ENCODE data around the gene CDK1. TPM values are rescaled to one million over a fixed set of nuclear protein-coding genes. Genes with fewer than 3 reads are reported as not detected.

Gene CDK1
- total and polyA plus RNA-seq, 4 donors, result 1.2 to 3.3 (median 2.6) TPM

DNA sequence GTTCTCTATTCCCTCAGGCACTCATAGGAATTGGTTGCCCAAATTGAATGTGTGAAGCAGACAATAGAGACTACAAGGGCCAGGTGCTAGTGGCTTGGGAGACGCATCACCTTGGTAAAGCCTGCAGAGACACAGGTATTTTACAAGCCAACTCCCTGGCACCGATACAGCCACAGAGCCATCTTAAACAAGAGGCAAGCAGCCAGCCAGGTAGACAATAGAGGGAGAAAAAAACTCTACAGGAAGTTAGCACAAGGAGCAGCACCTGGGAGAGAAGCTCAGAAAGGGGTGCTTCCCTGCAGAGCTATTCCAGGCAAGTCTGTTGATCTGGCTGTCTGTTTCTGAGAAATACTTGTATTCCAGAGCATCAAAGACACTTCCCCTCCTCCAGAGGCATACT, 43.0 kb upstream of the CDK1 start:
- H3K4me1 ChIP-seq (ENCODE audit: control insufficient read depth in 1 of 2, insufficient read depth in 2 of 2, low read length in 2 of 2), result no peaks in the 10 kb centered on the region
- intact Hi-C loops (cut with DNase I), result no loop called here
- WGBS, 2 donors, result 94 to 98% methylated on average over 2 of the region's 2 CpGs
- H3K36me3 ChIP-seq (ENCODE audit: control insufficient read depth in 1 of 2, insufficient read depth in 2 of 2, low read length in 1 of 2), result no peaks in the 10 kb centered on the region
- no peak overlapping the region for H3K27ac ChIP-seq (ENCODE audit: low read depth in 1 of 2, low read length in 2 of 2)
- peaks cover 2% of the 10 kb centered on the region for H3K9me3 ChIP-seq (ENCODE audit: control insufficient read depth, low read length)
- DNase-seq (no peak), ATAC-seq (ENCODE audit: low FRiP score) (no peak)
- no peak overlapping the region for H3K4me3 ChIP-seq (ENCODE audit: low read length in 2 of 2)
- no peaks in the 10 kb centered on the region for H3K27me3 ChIP-seq (ENCODE audit: control insufficient read depth in 1 of 2, insufficient read depth in 2 of 2, low read length in 1 of 2)

DNA sequence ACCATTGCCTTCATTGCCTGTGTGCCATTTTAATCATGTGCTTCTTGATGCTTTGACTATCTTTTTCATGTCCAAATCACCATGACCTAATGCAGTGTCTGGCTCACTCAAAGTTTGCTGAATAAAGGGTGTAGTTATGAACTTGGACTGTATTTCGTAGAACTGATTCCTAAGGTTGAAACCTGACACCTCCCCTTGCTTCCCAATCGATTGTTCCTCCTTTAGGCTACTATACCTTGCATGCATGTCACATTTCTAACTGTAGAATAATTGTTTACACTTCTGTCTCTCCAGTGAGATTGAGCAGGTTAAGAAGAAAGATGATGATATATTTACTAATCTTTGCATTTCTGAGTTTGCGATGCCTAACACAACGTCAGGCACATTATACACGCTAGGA, 41.0 kb upstream of the CDK1 start:
- no peak for DNase-seq
- intact Hi-C loops (cut with DNase I), result no loop called here
- Histone ChIP-seq H3K27ac (ENCODE audit: low read depth in 1 of 2, low read length in 2 of 2) (no peak overlapping the region), H3K36me3 (ENCODE audit: control insufficient read depth in 1 of 2, insufficient read depth in 2 of 2, low read length in 1 of 2) (no peaks in the 10 kb centered on the region), H3K9me3 (ENCODE audit: control insufficient read depth, low read length) (peaks cover 2% of the 10 kb centered on the region), H3K27me3 (ENCODE audit: control insufficient read depth in 1 of 2, insufficient read depth in 2 of 2, low read length in 1 of 2) (no peaks in the 10 kb centered on the region), H3K4me1 (ENCODE audit: control insufficient read depth in 1 of 2, insufficient read depth in 2 of 2, low read length in 2 of 2) (no peaks in the 10 kb centered on the region), H3K4me3 (ENCODE audit: low read length in 2 of 2) (no peak overlapping the region)
- WGBS, 2 donors, result 83 to 91% methylated on average over 5 of the region's 5 CpGs
- no peak for ATAC-seq (ENCODE audit: low FRiP score)

DNA sequence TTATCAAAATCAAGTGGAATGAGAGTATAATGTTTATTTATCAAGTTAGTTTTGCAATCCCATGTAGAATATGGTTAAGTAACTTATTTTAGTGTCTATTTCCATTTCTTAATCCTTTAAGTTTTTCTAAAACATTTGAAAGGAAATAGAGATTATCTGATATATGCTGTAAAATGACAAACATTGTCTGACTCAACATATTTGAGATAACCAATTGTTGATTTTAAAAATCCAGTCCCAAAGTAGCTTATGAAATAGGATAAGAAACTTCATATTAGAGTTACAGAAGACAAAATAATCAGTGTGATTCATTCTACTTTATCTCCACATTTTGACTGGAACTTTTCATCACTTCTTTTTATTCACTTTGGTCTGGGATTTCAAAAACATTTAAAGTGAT, 38.7 kb upstream of the CDK1 start:
- Histone ChIP-seq H3K27ac (ENCODE audit: low read depth in 1 of 2, low read length in 2 of 2) (no peak overlapping the region), H3K4me3 (ENCODE audit: low read length in 2 of 2) (no peak overlapping the region), H3K4me1 (ENCODE audit: control insufficient read depth in 1 of 2, insufficient read depth in 2 of 2, low read length in 2 of 2) (no peaks in the 10 kb centered on the region), H3K27me3 (ENCODE audit: control insufficient read depth in 1 of 2, insufficient read depth in 2 of 2, low read length in 1 of 2) (no peaks in the 10 kb centered on the region), H3K9me3 (ENCODE audit: control insufficient read depth, low read length) (peaks cover 2% of the 10 kb centered on the region), H3K36me3 (ENCODE audit: control insufficient read depth in 1 of 2, insufficient read depth in 2 of 2, low read length in 1 of 2) (no peaks in the 10 kb centered on the region)
- ATAC-seq (ENCODE audit: low FRiP score) (no peak), DNase-seq (no peak)
- intact Hi-C loops (cut with DNase I), result no loop called here

DNA sequence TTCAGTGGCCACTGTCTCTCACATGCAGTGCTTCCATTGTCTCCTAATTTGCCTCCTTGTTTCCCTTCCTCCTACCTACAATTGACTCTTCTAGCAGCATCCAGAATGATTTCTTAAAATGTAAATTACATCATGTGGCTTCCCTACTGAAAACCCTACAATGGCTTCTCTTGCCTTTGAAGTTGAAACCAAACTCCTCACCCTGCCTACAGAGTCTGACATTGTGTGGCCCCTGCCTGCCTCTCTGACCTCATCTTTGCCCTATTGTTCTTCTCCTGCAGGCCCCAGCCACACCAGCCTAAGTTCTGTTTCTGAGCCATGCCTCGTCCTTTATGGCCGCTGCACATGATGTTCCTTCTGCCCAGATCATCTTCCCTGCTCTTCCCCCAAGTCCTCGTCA, 35.8 kb upstream of the CDK1 start:
- H3K4me1 ChIP-seq (ENCODE audit: control insufficient read depth in 1 of 2, insufficient read depth in 2 of 2, low read length in 2 of 2), result no peaks in the 10 kb centered on the region
- H3K4me3 ChIP-seq (ENCODE audit: low read length in 2 of 2), result no peak overlapping the region
- DNase-seq, result no peak
- H3K27me3 ChIP-seq (ENCODE audit: control insufficient read depth in 1 of 2, insufficient read depth in 2 of 2, low read length in 1 of 2), result no peaks in the 10 kb centered on the region
- no peak overlapping the region for H3K27ac ChIP-seq (ENCODE audit: low read depth in 1 of 2, low read length in 2 of 2)
- 93 to 96% methylated on average over 3 of the region's 3 CpGs for WGBS, 2 donors
- no peaks in the 10 kb centered on the region for H3K36me3 ChIP-seq (ENCODE audit: control insufficient read depth in 1 of 2, insufficient read depth in 2 of 2, low read length in 1 of 2)
- H3K9me3 ChIP-seq (ENCODE audit: control insufficient read depth, low read length), result peaks cover 2% of the 10 kb centered on the region
- intact Hi-C loops (cut with DNase I), result no loop called here
- ATAC-seq (ENCODE audit: low FRiP score), result no peak

DNA sequence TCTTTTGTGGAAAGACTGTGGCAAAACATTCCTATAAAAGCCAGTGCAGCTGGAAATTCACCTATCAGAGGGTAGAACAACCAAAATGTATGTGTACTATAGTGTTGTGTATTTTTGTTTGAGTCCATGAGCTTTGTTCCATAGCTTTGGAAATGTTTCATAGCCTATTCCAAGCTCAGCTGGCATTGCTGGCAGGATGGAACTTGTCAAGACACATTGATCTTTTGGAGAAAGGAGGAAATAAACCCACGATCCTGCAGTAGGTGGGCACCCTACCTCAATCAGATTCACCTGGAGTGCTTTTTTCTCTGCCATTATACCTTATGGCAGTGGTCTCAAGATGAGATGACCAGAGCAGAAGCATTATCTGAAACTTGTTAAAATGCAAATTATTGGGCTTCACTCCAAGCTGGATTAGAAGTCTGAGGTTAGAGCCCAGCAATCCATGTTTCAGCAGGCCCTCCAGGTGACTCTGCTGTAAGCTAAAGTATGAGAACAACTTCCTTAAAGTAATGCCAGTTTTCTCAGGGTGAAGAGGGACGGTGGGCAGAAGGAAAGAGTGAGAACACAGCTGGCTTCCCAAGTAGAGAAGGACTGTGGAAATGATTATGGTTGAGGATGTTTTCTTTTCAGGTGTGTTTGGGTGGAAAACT, 30.3 kb upstream of the CDK1 start:
- peaks cover 2% of the 10 kb centered on the region for H3K9me3 ChIP-seq (ENCODE audit: control insufficient read depth, low read length)
- no peak for ATAC-seq (ENCODE audit: low FRiP score)
- no peaks in the 10 kb centered on the region for H3K27me3 ChIP-seq (ENCODE audit: control insufficient read depth in 1 of 2, insufficient read depth in 2 of 2, low read length in 1 of 2)
- no peak overlapping the region for H3K27ac ChIP-seq (ENCODE audit: low read depth in 1 of 2, low read length in 2 of 2)
- intact Hi-C loops (cut with DNase I), result no loop called here
- 78 to 87% methylated on average over 2 of the region's 2 CpGs for WGBS, 2 donors
- H3K4me3 ChIP-seq (ENCODE audit: low read length in 2 of 2), result no peak overlapping the region
- no peaks in the 10 kb centered on the region for H3K4me1 ChIP-seq (ENCODE audit: control insufficient read depth in 1 of 2, insufficient read depth in 2 of 2, low read length in 2 of 2)
- DNase-seq, result no peak
- H3K36me3 ChIP-seq (ENCODE audit: control insufficient read depth in 1 of 2, insufficient read depth in 2 of 2, low read length in 1 of 2), result no peaks in the 10 kb centered on the region

DNA sequence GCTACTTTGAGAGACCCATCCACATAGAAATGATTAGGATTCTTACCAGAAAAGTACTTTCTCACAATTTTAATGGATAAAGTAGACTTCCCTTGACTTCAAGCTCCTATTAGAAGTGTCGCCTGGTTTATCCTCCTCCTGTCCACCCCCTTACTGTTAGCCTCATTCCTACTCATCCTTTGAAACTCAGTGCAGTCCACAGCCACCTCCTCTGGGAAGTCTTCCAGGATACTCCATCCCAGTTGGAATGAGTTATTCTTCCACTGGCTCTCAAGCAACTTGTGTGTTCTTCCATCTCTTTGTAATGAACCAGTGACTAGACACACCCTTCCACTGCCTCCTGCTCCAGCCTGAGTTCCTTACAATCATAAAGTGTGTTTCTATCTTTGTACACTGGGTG, 25.1 kb upstream of the CDK1 start:
- no peak overlapping the region for H3K4me3 ChIP-seq (ENCODE audit: low read length in 2 of 2)
- 97 to 100% methylated on average over 1 of the region's 1 CpG for WGBS, 2 donors
- ATAC-seq (ENCODE audit: low FRiP score) (no peak), DNase-seq (no peak)
- intact Hi-C loops (cut with DNase I), result no loop called here
- no peak overlapping the region for H3K27ac ChIP-seq (ENCODE audit: low read depth in 1 of 2, low read length in 2 of 2)
- H3K27me3 ChIP-seq (ENCODE audit: control insufficient read depth in 1 of 2, insufficient read depth in 2 of 2, low read length in 1 of 2), result no peaks in the 10 kb centered on the region
- H3K36me3 ChIP-seq (ENCODE audit: control insufficient read depth in 1 of 2, insufficient read depth in 2 of 2, low read length in 1 of 2), result no peaks in the 10 kb centered on the region
- peaks cover 2% of the 10 kb centered on the region for H3K9me3 ChIP-seq (ENCODE audit: control insufficient read depth, low read length)
- no peaks in the 10 kb centered on the region for H3K4me1 ChIP-seq (ENCODE audit: control insufficient read depth in 1 of 2, insufficient read depth in 2 of 2, low read length in 2 of 2)

DNA sequence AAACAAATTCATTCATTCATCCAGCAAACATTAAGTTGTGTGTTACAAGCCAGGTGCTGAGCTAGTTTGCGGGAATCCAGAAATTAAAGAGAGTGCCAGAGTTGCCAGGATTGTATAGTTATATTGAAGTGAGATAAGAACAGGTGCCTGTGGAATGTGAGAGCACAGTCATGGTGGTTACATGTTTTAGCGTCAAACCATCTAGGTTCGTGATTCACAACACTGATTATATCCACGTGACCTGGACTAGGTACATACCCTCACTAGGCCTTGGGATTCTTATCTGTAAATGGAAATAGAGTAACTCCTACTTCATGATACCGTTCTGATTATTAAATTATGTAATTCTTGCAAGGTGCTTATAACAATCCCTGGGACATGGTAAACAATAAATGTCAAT, 24.5 kb upstream of the CDK1 start:
- DNase-seq (no peak), ATAC-seq (ENCODE audit: low FRiP score) (no peak)
- H3K9me3 ChIP-seq (ENCODE audit: control insufficient read depth, low read length), result peaks cover 2% of the 10 kb centered on the region
- no peaks in the 10 kb centered on the region for H3K36me3 ChIP-seq (ENCODE audit: control insufficient read depth in 1 of 2, insufficient read depth in 2 of 2, low read length in 1 of 2)
- no peaks in the 10 kb centered on the region for H3K27me3 ChIP-seq (ENCODE audit: control insufficient read depth in 1 of 2, insufficient read depth in 2 of 2, low read length in 1 of 2)
- H3K27ac ChIP-seq (ENCODE audit: low read depth in 1 of 2, low read length in 2 of 2), result no peak overlapping the region
- H3K4me1 ChIP-seq (ENCODE audit: control insufficient read depth in 1 of 2, insufficient read depth in 2 of 2, low read length in 2 of 2), result no peaks in the 10 kb centered on the region
- no peak overlapping the region for H3K4me3 ChIP-seq (ENCODE audit: low read length in 2 of 2)
- WGBS, 2 donors, result 93 to 96% methylated on average over 5 of the region's 5 CpGs
- intact Hi-C loops (cut with DNase I), result no loop called here

DNA sequence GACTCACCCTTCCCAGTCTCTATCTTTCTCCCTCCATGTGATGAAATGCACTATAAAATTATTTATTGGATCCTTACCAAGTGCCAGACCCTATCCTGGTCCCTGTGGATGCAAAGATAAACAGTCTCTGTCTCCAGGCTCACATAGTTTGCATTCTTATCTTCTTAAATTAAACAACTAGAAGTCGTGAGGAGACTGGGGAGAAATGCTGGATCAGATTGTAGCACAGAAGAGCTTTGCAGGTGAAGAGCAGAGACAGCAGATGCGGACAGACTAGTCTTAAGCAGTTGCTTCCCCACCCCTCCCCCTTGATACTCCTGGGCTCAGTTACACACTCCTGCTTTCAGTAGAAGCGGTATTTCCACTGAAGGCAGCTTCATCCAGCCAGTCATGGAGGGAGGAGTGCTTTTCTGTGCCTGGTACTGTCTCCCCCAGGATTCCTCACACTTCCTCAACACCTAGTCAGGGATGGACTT, 20.8 kb upstream of the CDK1 start:
- H3K27me3 ChIP-seq (ENCODE audit: control insufficient read depth in 1 of 2, insufficient read depth in 2 of 2, low read length in 1 of 2), result no peaks in the 10 kb centered on the region
- WGBS, 2 donors, result 44 to 49% methylated on average over 3 of the region's 3 CpGs
- H3K36me3 ChIP-seq (ENCODE audit: control insufficient read depth in 1 of 2, insufficient read depth in 2 of 2, low read length in 1 of 2), result no peaks in the 10 kb centered on the region
- ATAC-seq (ENCODE audit: low FRiP score) (no peak), DNase-seq (no peak)
- H3K4me1 ChIP-seq (ENCODE audit: control insufficient read depth in 1 of 2, insufficient read depth in 2 of 2, low read length in 2 of 2), result no peaks in the 10 kb centered on the region
- no peak overlapping the region for H3K27ac ChIP-seq (ENCODE audit: low read depth in 1 of 2, low read length in 2 of 2)
- no peak overlapping the region for H3K4me3 ChIP-seq (ENCODE audit: low read length in 2 of 2)
- H3K9me3 ChIP-seq (ENCODE audit: control insufficient read depth, low read length), result peaks cover 2% of the 10 kb centered on the region
- intact Hi-C loops (cut with DNase I), result no loop called here

DNA sequence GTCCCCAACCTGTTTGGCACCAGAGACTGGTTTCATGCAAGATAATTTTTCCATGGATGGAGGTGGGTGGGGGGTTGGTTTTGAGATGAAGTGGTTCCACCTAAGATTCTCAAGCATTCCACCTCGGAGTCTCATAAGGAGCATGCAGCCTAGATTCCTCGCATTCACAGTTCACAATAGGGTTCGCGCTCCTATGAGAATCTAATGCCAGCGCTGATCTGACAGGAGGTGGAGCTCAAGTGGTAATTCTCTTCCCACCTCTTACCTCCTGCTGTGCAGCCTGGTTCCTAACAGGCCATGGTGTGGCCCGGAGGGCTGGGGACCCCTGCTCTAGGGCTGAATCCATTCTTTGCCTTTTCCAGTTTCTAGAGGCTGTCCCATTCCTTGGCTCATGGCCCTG, 19.1 kb upstream of the CDK1 start:
- Histone ChIP-seq H3K27ac (ENCODE audit: low read depth in 1 of 2, low read length in 2 of 2) (no peak overlapping the region), H3K36me3 (ENCODE audit: control insufficient read depth in 1 of 2, insufficient read depth in 2 of 2, low read length in 1 of 2) (no peaks in the 10 kb centered on the region), H3K27me3 (ENCODE audit: control insufficient read depth in 1 of 2, insufficient read depth in 2 of 2, low read length in 1 of 2) (no peaks in the 10 kb centered on the region), H3K4me3 (ENCODE audit: low read length in 2 of 2) (no peak overlapping the region), H3K9me3 (ENCODE audit: control insufficient read depth, low read length) (peaks cover 2% of the 10 kb centered on the region), H3K4me1 (ENCODE audit: control insufficient read depth in 1 of 2, insufficient read depth in 2 of 2, low read length in 2 of 2) (no peaks in the 10 kb centered on the region)
- intact Hi-C loops (cut with DNase I), result no loop called here
- WGBS, 2 donors, result 86 to 90% methylated on average over 6 of the region's 6 CpGs
- ATAC-seq (ENCODE audit: low FRiP score) (no peak), DNase-seq (no peak)

Data from aorta (tissue), 5 donors.